Measurements from ENCODE around the gene CLIC3.

The CLIC3 gene

GRCh38 chr9:136980669-136981478, 15.5 kb downstream of the CLIC3 start:
- DNase-seq (ENCODE audit: low read depth): no peak

- DNase-seq (ENCODE audit: low read depth): no peak
Measured at GRCh38 chr9:136979769-136980587, 16.4 kb downstream of the CLIC3 start.

- no peak for DNase-seq (ENCODE audit: low read depth)
Measured at GRCh38 chr9:136978865-136979544, 17.4 kb downstream of the CLIC3 start.

- DNase-seq (ENCODE audit: low read depth): peak; percentile 51
Measured at GRCh38 chr9:136978073-136978864, 18.1 kb downstream of the CLIC3 start.

DNA sequence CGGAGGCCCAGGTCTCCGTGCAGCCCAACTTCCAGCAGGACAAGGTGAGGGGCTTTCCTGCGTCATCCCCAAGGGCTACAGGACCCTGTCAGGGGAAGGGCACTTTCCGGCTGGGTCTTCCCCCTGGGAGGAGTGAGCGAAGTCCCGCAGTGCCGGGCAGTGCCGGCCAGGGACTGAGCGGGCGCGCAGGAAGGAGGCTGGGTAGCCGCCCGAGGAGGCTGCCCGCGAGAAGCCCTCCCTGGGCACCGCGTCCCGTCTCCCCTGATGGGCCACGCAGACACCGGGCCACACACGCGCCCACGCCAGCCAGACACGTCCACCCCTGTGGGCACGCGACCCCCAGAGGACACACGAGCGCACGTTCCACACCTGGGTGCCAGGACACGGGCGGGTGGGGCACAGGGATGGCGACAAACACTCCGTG, 18.7 kb downstream of the CLIC3 start:
- no peak for DNase-seq (ENCODE audit: low read depth)

DNA sequence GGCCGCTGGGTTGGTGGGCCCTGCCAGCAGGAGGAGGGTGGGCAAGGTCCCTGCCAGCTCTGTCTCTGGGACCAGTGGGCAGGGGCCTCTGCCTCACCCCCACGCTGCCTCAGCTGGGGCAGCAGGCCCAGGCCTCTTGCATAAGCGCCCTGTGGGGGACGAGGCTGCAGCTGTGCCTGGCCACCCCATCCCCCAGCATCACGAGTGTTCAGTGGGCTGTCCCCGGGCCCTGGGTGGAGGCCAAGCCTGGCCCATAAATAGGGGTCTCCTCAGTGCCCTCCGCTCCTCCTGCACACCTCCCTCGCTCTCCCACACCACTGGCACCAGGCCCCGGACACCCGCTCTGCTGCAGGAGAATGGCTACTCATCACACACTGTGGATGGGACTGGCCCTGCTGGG, 19.1 kb downstream of the CLIC3 start, which contains the start of gene PTGDS:
Gene PTGDS (plus strand): TSS at position 282 of the 400 bp plus-strand sequence. CDS start 75 bp downstream, at position 357.
- DNase-seq (ENCODE audit: low read depth): no peak

DNA sequence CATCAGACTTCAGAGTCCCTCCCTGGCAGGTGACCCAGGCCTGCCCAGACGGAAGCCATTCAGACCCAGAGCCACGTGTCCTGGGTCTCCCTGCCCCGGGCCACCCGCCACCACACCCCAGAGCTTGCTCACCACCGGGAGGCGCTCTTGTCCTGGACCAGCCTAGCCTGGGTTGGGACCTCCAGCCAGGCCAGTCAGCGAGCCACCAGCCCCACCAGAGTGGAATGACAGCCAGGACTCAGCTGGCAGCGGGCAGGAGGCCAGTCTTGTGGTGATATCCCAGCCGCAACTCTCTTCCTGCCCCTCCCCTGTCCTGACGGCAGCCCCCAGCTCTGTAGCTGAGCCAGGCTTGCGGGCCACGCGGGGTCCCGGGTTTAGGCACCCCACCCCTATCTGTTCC, 20.7 kb downstream of the CLIC3 start:
- DNase-seq (ENCODE audit: low read depth): no peak

DNA sequence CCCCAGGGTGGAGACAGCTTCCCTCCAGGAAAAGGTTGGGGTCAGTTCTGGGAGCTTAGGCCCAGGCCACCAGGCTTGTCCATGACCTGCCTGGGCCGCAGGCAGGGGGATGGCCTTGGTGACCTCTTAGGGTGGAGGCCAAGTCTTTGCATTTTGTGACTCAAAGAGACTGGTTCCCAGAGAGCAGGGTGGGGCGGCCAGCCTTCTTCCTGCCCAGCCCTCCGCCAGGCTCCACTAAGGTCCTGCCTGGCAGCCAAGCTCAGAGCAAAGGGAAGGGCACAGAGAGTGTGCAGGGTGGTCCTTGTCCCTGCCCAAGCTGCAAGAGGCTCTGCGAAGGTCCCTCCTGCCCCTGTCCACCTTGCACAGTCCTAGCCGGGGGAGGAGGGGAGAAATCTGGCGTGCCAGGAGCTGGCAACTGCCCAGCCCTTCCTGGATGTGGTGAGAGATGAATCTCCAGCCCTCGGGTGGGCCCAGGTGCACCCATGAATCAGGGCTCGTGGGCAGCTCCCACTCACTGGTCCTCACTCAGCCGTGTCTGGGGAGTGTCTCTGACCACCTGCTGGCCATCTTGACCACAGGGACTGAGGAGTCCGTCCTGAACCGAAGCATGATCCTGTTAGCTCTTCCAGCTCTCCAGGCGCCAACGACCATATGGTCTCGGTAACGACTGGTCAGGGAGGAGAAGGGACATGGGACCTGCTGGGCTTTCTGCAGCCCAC, 21.4 kb downstream of the CLIC3 start:
- no peak for DNase-seq (ENCODE audit: low read depth)

GRCh38 chr9:136973618-136974617, 22.4 kb downstream of the CLIC3 start:
- DNase-seq (ENCODE audit: low read depth): no peak

GRCh38 chr9:136972743-136973142, 23.6 kb downstream of the CLIC3 start:
- DNase-seq (ENCODE audit: low read depth): no peak

DNA sequence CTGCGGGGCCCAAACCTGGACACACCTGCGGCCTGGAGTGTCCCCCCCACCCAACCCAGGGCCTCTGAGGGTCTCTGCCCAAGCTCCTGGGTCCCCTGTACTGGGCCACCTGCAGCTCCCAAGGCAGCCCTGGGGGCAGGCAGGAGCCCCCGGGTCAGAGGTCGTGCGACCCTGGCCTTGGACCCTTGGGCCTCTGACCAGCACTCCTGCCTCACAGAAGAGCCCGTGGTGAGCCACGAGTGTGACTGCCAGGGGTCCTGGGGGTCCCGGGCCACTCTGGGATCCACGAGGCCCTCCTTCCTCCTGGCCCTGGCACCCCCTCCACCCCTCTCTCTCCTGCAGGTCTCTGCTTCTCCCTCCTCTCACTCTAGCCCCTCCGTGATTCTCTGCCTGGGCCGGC, 24.0 kb downstream of the CLIC3 start:
- DNase-seq (ENCODE audit: low read depth): no peak

DNA sequence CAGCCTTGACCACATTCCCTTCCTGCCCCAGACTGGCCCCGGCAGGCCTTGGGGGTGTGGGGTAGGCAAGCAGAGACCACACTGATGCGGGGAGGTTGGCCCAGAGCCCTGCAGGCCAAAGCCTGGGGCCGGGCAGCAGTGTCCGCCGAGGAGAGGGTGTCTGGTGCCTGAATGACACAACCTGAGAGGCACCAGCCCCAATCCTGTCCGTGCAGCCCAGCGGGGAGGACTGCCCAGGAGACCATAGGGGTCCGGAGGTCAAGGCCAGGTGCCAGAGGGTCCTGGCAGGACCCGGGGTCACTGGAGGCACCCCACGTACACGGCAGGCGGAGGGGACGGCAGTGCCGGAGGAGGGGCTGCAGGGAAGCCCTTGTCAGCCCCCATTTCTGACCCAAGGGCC, 24.6 kb downstream of the CLIC3 start:
- no peak for DNase-seq (ENCODE audit: low read depth)

- DNase-seq (ENCODE audit: low read depth): no peak
Measured at GRCh38 chr9:136970361-136970760, 26.0 kb downstream of the CLIC3 start.

DNA sequence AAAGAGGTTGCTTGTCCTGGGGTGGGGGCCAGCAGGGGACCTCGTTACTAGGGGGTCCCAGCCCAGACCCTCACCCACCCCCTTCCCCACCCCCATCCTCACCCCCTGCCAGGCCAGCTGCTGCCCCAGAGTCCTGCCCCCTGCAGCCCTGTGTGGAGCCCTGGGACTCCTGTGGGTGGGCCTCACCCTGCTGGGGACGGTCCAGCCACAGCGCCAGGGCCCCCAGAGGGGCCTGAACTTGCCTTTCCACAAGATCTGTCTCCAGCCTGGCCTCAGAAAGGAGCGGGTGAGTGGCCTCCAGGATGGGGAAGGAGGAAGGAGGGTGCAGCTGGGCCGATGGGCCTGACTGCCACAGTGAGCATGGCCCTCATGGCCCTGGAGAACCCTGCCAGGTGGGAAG, 26.6 kb downstream of the CLIC3 start:
- no peak for DNase-seq (ENCODE audit: low read depth)

GRCh38 chr9:136969150-136969549, 27.2 kb downstream of the CLIC3 start:
- no peak for DNase-seq (ENCODE audit: low read depth)

DNA sequence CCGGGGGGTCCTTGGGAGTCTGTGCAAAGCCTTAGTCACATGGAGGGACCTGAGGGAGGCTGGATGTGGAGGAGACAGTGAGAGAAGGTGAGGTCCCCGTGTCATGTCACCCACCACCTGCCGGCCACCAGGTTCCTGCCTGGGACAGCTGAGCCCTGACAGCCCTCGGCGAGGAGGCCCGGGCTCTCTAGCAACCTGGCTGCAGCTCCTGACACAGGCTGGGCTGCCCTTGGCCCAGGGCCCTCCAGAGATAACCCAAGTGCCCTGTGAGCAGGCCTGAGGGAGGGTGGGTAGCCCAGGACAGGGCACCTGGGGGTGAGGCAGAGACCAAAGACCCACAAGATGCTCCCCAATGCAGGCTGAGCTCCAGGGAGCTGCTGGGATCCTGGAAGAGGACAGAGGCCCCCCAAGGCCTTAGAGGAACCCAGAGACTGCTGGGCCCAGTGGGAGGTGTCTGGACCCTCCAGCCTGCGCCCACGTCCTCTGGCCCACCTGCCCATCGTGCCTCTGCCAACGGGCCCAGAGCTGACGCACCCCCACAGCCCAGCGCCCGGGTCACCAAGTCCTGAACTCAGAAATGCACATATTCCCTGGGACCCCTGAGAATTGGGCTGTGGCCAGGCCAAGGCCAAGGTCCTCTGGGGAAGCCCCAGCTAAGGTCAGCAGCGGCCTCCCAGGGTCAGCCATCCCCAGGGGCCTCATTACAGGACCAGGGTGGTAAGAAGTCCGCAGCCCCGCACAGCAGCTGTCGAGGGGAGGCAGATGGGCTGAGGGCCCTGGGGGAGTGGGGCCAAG, 27.8 kb downstream of the CLIC3 start:
- DNase-seq (ENCODE audit: low read depth): no peak

- no peak for DNase-seq (ENCODE audit: low read depth)
Measured at GRCh38 chr9:136965771-136966484, 30.4 kb downstream of the CLIC3 start.

DNA sequence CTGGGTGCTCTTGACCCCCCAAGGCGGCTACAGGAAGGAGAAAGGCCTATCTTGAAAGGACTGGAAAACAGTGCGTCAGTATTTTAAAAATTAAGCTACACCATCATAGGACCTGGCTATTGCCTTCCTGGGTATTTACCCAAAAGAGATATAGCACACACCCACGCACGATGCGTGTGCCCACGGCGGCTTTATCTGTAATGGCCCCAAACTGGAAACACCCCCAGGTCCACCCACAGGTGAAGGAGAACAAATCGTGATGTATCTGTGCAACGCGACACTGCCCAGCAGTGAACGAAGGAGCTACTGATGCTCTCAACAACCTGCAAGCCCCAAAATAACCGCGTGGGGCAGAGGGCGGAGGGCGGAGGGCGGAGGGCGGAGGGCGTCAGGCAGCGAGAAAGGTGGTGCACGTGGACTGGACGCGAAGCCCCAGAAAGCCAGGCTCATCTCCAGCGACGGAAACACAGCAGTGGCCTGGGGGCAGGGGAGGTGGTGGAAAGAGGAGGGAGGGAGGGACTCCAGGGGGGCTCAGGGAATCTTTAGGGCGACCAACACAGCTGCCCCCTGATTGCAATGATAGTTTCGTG, 31.4 kb downstream of the CLIC3 start:
- DNase-seq (ENCODE audit: low read depth): no peak
